ENCODE results near the gene SLF2.

DNA sequence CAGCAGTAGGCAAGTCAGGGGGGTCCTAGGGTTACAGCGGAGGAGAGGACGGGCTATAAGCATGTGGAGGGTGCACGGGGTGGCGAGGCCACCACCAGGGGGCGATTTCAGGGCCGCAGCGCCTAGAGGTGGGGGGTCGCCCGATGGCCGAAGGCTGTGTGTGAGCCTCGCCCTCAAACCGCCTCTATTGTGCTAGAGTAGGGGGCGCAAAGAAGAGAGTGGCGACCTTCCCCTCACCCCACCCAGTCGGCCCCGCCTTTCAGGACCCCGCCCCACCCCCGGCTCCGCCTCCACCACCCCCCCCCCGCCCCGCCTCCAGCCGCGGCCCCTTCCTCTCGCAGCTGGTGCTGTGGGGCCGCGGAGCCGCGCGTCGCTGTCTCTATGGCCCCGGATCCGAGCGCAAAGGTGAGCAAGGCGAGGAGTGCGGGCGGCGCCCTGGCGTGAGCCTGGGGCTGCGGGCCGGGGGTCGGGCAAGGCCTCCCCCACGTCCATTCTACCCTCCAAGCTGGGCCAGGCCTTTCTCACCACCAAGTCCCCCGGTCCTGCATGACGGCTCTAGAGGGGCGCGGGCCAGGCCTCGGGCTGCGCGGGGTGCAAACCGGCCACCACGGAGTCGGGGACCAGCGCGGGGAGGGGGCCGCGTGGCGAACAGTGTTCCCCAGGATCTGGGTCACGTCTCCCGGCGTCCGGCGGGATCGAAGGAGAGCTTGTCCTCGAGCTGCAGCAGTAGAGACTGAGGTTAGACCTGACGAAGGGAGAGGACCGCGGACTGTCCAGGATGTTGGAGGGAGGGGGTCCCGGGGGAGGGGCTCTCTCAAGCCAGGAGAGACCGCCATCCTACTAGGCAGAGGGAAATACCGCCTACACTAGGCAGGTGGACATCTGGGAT lies 56.7 kb downstream of the SLF2 start, which contains the start of gene SEMA4G:
- TF ChIP-seq, protein P1, sequence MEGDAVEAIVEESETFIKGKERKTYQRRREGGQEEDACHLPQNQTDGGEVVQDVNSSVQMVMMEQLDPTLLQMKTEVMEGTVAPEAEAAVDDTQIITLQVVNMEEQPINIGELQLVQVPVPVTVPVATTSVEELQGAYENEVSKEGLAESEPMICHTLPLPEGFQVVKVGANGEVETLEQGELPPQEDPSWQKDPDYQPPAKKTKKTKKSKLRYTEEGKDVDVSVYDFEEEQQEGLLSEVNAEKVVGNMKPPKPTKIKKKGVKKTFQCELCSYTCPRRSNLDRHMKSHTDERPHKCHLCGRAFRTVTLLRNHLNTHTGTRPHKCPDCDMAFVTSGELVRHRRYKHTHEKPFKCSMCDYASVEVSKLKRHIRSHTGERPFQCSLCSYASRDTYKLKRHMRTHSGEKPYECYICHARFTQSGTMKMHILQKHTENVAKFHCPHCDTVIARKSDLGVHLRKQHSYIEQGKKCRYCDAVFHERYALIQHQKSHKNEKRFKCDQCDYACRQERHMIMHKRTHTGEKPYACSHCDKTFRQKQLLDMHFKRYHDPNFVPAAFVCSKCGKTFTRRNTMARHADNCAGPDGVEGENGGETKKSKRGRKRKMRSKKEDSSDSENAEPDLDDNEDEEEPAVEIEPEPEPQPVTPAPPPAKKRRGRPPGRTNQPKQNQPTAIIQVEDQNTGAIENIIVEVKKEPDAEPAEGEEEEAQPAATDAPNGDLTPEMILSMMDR (IDR thresholded peaks at IDR 0.05 in 4 of 5, conservative IDR thresholded peaks at IDR 0.05 in 1 of 5) = peak; percentile 36 to 75 (median 72)
- TF ChIP-seq POLR2A (IDR thresholded peaks at IDR 0.05) = no peak
